ENCODE data around the gene IRGC. TPM values are rescaled to one million over a fixed set of nuclear protein-coding genes. Genes with fewer than 3 reads are reported as not detected.

Gene IRGC
- total RNA-seq, 1 donor from 2014 or later = not detected

DNA sequence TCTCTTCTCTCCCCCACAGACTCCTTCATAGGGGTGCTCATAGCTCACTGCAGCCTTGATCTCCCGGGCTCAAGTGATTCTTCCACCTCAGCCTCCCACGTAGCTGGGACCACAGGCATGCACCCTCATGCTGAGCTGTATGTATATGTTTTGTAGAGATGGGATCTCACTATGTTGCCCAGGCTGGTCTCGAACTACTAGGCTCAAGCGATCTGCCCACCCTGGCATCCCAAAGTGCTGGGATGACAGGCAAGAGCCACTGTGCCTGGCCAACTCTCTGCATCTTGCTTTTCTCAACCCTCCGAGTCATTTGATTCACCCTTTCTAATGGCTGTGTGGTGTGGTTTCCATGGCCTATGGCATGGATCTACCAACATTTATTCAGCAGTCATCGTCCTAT is 10.1 kb upstream of the IRGC start:
- H3K9me3 ChIP-seq = no peaks in the 10 kb centered on the region
- H3K4me1 ChIP-seq = peaks cover 10% of the 10 kb centered on the region
- intact Hi-C loops (cut with DNase I) = no loop called here
- no peaks in the 10 kb centered on the region for H3K36me3 ChIP-seq
- H3K27ac ChIP-seq = no peak overlapping the region
- H3K27me3 ChIP-seq = no peaks in the 10 kb centered on the region
- TF ChIP-seq, protein P1, sequence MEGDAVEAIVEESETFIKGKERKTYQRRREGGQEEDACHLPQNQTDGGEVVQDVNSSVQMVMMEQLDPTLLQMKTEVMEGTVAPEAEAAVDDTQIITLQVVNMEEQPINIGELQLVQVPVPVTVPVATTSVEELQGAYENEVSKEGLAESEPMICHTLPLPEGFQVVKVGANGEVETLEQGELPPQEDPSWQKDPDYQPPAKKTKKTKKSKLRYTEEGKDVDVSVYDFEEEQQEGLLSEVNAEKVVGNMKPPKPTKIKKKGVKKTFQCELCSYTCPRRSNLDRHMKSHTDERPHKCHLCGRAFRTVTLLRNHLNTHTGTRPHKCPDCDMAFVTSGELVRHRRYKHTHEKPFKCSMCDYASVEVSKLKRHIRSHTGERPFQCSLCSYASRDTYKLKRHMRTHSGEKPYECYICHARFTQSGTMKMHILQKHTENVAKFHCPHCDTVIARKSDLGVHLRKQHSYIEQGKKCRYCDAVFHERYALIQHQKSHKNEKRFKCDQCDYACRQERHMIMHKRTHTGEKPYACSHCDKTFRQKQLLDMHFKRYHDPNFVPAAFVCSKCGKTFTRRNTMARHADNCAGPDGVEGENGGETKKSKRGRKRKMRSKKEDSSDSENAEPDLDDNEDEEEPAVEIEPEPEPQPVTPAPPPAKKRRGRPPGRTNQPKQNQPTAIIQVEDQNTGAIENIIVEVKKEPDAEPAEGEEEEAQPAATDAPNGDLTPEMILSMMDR (IDR thresholded peaks at IDR 0.05) = no peak
- TF ChIP-seq POLR2A (IDR thresholded peaks at IDR 0.05) (no peak), POLR2AphosphoS5 (IDR thresholded peaks at IDR 0.05; ENCODE audit: insufficient read depth in 1 of 2, low read depth in 1 of 2) (no peak)
- no peak for DNase-seq (ENCODE audit: extremely low spot score in 2 of 2)
- no peak overlapping the region for H3K4me3 ChIP-seq

DNA sequence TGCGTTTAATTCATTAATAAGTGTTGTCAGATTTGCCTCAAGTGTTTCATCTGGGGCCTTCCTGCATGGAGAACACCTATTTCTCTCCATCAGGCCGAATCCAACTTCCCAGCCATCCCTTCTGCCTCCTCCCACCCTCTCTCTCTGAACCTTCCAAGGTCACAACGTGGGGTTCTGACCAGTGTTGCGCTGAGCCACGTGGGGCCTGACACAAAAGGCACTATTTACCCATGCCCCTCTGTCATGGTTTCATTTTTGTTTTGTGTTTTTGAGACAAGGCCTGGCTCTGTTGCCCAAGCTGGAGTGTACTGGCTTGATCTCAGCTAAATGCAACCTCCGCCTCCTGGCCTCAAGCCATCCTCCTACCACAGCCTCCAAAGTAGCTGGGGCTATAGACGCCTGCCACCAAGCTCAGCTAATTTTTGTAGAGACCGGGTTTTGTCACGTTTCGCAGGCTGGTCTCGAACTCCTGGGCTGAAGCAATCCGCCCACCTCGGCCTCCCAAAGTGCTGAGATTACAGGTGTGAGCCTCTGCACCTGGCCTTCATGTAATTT is 8.6 kb upstream of the IRGC start:
- Histone ChIP-seq H3K27ac (no peak overlapping the region), H3K36me3 (no peaks in the 10 kb centered on the region), H3K4me1 (no peaks in the 10 kb centered on the region), H3K4me3 (no peak overlapping the region), H3K27me3 (no peaks in the 10 kb centered on the region), H3K9me3 (no peaks in the 10 kb centered on the region)
- DNase-seq (ENCODE audit: extremely low spot score in 2 of 2) = no peak
- TF ChIP-seq, protein P1 (IDR thresholded peaks at IDR 0.05) = no peak
- no peak for TF ChIP-seq POLR2AphosphoS5 (IDR thresholded peaks at IDR 0.05; ENCODE audit: insufficient read depth in 1 of 2, low read depth in 1 of 2)
- no peak for TF ChIP-seq POLR2A (IDR thresholded peaks at IDR 0.05)
- intact Hi-C loops (cut with DNase I) = no loop called here

- Histone ChIP-seq H3K27me3 (no peaks in the 10 kb centered on the region), H3K4me1 (no peaks in the 10 kb centered on the region), H3K4me3 (no peak overlapping the region), H3K27ac (no peak overlapping the region), H3K36me3 (no peaks in the 10 kb centered on the region), H3K9me3 (no peaks in the 10 kb centered on the region)
- intact Hi-C loops (cut with DNase I) = no loop called here
- TF ChIP-seq, protein P1 (IDR thresholded peaks at IDR 0.05) = no peak
- TF ChIP-seq POLR2AphosphoS5 (IDR thresholded peaks at IDR 0.05; ENCODE audit: insufficient read depth in 1 of 2, low read depth in 1 of 2) (no peak), POLR2A (IDR thresholded peaks at IDR 0.05) (no peak)
- no peak for DNase-seq (ENCODE audit: extremely low spot score in 2 of 2)
Observed at GRCh38 chr19:43708716-43709115, 7.2 kb upstream of the IRGC start.

DNA sequence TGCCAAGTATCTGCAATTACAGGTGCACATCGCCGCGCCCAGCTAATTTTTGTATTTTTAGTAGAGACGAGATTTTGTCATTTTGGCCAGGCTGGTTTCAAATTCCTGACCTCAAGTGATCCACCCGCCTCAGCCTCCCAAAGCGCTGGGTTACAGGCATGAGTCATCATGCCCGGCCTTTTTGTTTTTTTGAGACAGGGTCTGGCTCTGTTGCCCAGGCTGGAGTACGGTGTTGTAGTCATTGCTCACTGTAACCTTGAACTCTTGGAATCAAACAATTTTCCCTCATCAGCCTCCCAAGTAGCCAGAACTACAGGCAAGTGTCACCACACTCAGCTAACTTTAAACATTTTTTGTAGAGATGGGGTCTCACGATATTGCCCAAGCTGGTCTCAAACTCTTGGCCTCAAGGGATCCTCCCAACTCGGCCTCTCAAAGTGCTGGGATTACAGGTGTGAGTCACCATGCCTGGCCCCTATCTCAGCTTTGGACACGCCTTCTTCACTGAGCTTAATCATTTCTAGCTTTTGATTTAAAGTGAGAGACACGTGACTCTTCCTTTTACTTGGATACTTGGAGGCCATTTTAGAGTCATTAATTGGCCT is 4.0 kb upstream of the IRGC start:
- no peak for TF ChIP-seq POLR2AphosphoS5 (IDR thresholded peaks at IDR 0.05; ENCODE audit: insufficient read depth in 1 of 2, low read depth in 1 of 2)
- H3K9me3 ChIP-seq = no peaks in the 10 kb centered on the region
- H3K4me1 ChIP-seq = no peaks in the 10 kb centered on the region
- no peak overlapping the region for H3K4me3 ChIP-seq
- no peaks in the 10 kb centered on the region for H3K36me3 ChIP-seq
- no peaks in the 10 kb centered on the region for H3K27me3 ChIP-seq
- no peak for DNase-seq (ENCODE audit: extremely low spot score in 2 of 2)
- intact Hi-C loops (cut with DNase I) = no loop called here
- H3K27ac ChIP-seq = no peak overlapping the region

DNA sequence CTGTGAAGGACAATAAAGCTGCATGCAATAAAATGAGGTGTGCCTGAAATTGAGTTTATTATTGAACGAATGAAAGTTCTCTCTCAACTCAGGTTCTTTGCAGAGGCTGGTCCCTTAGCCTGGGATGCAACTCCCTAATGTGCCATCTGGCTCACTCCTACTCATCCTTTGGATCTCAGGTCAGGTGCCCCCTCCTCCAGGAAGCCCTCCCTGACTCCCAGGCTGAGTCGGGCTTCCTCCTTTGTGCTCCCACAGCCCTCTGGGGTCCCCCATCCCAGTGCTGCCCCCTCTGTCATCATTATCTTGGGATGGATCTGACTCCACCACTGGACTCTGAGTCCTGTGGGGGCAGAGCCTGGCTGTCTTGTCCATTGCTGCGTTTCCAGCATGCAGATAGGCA is 2.7 kb upstream of the IRGC start:
- TF ChIP-seq, protein P1 (IDR thresholded peaks at IDR 0.05) = no peak
- TF ChIP-seq POLR2A (IDR thresholded peaks at IDR 0.05) = no peak
- TF ChIP-seq POLR2AphosphoS5 (IDR thresholded peaks at IDR 0.05; ENCODE audit: insufficient read depth in 1 of 2, low read depth in 1 of 2) = no peak
- intact Hi-C loops (cut with DNase I) = no loop called here

More for the DNA sequence above, 2.7 kb upstream of the IRGC start:
- Histone ChIP-seq H3K4me3 (no peak overlapping the region), H3K27ac (no peak overlapping the region), H3K4me1 (no peaks in the 10 kb centered on the region), H3K27me3 (no peaks in the 10 kb centered on the region), H3K36me3 (no peaks in the 10 kb centered on the region), H3K9me3 (no peaks in the 10 kb centered on the region)
- no peak for DNase-seq (ENCODE audit: extremely low spot score in 2 of 2)
